HL-60/S4 treated with retinoic acid at 250 ng/mL for 4 days and 3 days (cell line): Measurements from ENCODE around the gene PIP.
"Not testable (repeated sequence)": the region's sequence is repeated elsewhere in the genome, so short reads cannot be mapped to it uniquely, and the experiment has no call there.

ENCODE experiments used
- in situ Hi-C: fragments of 300-500 bp; cut with MboI; formaldehyde crosslinking; loops from 2 replicates; pipeline ENCODE4 v1.7.0; 2022; ENCODE audit warnings: low sequenced_read_pairs

PIP gene, protein sequence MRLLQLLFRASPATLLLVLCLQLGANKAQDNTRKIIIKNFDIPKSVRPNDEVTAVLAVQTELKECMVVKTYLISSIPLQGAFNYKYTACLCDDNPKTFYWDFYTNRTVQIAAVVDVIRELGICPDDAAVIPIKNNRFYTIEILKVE

DNA sequence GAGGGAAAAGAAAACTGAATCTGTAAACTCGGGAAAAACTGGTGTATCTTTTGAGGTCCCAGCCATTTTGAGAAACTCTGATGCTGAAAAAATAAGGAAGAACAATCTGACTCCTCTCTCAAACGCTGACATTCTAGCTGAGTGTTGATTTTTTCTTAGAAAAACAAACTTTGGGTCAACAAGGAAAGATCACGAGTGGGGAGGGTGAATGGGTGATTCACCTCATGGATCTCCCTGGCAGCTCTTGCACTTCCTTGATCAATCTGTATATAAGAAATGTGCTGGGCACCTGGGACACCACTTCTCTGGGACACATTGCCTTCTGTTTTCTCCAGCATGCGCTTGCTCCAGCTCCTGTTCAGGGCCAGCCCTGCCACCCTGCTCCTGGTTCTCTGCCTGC, at the start of gene PIP:
TSS of gene PIP (plus strand) at position 297 of the 400 bp plus-strand sequence. CDS start at position 337, 40 bp downstream.
- in situ Hi-C loops = no loop called here

DNA sequence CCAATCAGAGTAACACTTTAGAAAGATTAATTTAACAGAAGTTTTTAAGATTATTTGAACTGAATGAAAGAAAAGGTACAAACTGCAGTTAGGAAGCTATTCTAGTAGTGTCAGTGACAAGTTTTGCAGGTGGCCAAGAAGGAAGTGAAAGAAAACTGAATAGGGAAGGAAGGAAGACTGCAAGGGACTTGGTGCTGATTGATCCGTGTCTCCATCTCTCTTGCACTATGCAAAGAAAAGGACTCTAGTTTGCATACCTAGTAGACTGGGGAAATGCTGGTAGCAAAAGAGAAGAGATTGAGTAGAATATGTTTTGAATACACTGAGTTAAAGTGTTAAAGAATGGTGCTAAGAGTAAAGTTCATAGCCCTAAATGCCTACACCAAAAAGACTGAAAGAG, 46.8 kb upstream of the PIP start:
- in situ Hi-C loops = no loop called here

DNA sequence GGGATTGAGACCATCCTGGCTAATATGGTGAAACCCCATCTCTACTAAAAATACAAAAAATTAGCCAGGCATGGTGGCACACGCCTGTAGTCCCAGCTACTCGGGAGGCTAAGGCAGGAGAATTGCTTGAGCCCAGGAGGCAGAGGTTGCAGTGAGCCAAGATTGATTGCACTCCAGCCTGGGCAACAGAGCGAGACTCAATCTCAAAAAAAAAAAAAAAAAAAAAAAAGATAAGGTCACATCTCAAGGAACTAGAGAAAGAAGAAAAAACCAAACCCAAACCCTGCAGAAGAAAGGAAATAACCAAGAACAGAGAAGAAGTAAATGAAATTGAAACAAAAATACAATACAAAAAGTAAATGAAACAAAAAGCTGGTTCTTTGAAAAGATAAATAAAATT, 46.3 kb upstream of the PIP start:
- in situ Hi-C loops = not testable (repeated sequence)

DNA sequence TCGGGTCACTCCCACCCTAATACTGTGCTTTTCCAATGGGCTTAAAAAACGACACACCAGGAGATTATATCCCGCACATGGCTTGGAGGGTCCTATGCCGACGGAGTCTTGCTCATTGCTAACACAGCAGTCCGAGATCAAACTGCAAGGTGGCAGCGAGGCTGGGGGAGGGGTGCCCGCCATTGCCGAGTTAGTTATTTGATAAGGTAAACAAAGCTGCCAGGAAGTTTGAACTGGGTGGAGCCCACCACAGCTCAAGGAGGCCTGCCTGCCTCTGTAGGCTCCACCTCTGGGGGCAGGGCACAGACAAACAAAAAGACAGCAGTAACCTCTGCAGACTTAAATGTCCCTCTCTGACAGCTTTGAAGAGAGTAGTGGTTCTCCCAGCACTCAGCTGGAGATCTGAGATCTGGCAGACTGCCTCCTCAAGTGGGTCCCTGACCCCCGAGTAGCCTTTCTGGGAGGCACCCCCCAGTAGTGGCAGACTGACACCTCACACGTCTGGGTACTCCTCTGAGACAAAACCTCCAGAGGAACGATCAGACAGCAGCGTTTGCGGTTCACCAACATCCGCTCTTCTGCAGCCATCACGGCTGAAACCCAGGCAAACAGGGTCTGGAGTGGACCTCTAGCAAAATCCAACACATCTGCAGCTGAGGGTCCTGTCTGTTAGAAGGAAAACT, 43.2 kb upstream of the PIP start:
- in situ Hi-C loops = not testable (repeated sequence)

DNA sequence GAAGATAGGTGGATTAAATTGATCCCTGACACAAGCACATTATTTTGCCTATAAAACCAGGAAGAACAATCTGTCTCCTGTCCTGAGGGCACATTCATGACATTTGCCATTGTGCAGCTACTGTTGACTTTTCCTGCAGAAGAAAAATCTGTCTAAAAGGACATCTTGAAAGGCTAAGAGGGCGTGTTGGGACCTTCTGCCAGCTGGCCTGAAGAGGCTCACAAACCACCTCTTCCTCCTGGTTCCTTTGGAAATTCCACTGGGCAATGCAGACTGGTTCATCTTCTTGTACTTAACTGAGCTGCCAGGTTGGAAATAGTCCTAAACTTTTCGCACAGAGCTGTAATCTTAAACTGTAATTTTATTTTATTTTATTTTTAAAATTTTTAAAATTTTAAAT, 35.7 kb upstream of the PIP start:
- in situ Hi-C loops = no loop called here

DNA sequence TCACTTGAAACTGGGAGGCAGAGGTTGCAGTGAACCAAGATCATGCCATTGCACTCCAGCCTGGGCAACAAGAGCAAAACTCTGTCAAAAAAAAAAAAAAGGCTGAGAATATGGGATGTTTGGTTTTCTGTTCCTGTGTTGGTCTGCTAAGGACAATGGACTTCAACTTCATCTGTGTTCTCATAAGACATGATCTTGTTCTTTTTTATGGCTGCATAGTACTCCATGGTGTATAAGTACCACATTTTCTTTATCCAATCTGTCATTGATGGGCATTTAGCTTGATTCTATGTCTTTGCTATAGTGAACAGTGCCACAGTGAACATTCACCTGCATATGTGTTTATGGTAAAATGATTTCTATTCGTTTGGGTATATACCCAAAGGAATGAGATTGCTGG, 32.3 kb upstream of the PIP start:
- in situ Hi-C loops = not testable (repeated sequence)

DNA sequence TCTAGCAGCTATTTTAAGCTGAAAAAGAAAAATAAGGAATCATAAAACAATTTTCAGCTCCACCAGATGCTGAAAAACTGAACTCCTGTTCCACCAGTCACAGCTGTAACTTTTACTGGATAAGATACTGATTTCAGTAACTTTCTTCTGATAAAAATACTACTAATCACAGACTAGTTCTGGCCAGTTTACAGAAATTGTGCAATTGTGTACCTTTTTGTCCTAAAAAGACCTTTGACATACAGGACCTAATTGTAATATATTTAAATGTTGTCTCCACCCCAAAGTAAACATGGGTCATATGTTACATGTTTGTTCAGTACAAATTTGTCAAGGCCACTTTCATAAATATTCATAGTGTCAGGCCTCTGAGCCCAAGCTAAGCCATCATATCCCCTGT, 27.1 kb upstream of the PIP start:
- in situ Hi-C loops = no loop called here

DNA sequence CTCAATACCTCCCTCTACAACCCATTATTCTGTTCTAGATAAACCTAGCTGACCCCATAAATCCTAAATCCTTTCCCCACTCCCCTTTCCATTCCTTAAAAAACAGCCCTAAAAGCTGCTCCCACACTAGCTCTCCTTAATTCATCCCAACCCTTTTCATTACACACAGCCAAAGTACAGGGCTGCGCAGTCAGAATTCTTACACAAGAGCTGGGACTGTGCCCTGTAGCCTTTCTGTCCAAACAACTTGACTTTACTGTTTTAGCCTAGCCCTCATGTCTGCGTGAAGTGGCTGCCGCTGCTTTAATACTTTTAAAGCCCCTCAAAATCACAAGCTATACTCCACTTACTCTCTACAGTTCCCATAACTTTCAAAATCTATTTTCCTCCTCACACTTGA, 23.9 kb upstream of the PIP start:
- in situ Hi-C loops = not testable (repeated sequence)

DNA sequence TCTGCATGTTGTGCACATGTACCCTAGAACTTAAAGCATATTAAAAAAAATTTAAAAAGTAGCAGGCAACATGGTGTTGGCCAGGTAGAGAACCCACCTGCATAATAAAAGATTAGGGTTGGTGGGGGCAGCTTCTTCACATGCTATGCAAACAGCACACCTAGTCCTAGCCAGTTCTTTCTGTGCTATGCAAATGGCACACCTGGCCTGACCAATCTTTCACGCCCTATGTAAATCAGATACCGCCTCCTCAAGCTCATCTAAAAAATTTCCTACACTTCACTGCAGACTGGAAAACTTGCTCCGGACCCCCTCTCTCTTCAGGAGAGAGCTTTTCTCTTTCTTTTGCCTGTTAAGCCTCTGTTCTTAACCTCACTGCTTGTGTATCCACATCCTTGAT, 14.5 kb upstream of the PIP start:
- in situ Hi-C loops = no loop called here

DNA sequence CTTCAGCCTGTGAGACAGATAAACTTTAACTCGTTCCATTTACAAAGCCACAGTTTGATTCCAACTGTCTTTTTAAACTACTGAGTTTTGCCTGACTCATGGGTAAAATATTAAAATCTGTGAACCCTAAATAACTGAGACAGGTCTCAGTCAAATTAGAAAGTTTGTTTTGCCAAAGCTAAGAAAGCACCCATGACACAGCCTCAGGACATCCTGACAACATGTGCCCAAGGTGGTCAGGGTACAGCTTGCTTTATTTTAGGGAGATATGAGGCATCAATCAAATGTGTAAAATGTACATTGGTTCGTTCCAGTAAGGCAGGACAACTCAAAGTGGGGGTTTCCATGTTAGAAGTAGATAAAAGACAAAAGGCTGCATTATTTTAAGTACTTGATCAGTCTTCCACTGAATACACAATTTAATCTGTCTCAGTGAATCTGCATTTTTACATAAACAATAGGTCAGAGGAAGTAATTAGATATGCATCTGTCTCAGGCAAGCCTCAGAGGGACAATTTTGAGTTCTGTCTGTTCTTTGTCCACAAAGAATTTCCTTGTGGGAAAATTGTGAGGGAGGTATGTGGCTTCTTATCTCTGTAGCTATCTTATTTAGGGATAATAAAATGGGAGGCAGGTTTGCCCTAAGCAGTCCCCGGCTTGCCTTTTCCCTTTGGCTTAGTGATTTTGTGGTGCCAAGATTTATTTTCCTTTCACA, 11.0 kb upstream of the PIP start:
- in situ Hi-C loops = no loop called here

DNA sequence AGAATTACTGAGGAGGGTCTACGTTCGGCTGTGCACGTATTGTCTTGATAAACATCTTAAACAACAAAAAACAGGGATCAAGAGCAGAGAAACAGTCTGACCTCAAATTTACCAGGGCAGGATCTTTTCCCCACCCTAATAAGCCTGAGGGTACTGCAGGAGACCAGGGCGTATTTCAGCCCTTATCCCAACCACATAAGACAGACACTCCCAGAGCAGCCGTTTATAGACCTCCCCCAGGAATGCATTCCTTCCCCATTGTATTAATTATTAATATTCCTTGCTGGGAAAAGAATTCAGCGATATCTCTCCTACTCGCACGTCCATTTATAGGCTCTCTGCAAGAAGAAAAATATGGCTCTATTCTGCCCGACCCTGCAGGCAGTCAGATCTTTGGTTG, 8.6 kb upstream of the PIP start:
- in situ Hi-C loops = not testable (repeated sequence)

DNA sequence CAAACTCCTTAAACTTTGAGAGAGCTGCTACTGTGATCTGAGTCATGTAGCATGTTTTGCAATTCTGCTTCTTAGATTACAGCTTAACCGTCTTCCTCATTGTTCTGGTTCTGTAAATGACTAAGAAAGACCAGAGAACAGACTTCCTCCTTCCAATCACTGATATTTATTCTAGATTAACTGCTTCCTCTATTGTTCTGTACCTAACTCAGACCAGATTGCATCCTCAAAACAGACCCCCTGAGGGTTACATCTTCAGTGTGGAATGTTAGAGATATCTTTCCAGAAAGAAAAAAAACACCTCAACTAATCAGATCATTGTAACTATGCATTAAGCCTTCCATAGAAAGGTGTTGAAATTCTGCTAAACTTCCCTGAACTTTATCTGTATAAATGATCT, 5.7 kb upstream of the PIP start:
- in situ Hi-C loops = no loop called here

DNA sequence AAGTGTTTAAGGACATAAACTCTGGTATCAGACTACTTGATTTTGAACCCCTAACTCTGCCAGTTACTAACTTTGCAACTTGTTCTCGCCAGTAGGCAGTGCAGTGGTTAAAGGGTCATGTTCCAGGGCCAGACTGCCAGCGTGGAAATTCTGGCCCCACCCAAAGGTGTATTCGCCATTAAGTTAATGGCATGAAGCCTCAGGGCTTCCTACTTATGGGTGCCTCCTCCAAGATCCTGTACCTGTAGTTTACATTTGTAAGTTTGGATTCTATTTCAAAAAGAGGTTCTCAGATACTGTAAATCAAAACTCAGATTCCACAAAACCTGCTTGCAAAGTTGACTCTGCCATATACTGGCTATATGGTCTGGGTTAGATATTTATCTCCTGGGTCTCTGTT, 2.8 kb upstream of the PIP start:
- in situ Hi-C loops = no loop called here

DNA sequence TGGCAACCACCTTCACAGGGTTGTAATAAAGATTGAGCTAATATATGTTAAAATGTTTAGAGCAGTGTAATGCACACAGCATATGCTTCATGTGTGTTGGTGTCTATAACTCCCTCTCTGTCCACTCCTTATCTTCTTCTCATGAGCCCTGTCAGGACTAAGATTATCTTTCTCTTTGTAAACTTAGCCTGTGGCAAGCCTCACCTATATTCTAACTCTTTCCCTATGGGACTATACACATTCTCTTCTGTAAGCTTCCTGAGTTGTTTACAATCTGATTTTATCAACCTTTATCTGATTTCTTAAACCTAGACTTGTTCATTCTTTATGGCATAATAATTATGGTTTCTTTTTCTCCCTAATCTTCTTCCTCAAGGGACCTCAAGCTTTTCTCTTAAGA, 2.4 kb upstream of the PIP start:
- in situ Hi-C loops = no loop called here

DNA sequence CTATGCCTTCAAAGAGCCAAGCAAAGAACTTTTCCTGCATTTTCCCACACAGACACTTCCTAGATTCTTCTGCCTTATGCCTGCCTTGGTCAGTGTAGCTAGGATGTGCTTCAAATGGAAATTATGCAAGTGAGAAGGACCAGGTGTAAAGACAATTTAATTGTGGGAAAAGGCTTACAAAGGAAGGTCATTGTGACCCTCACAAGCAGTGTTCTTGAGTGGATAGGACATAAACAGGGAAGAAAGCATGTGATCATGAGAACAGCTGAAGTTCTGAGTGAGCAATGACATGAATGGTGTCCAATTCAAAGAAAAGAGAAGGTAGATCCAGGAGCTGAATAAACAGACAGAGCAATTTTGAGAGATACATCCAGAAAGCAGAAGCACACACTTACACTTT, 1.3 kb upstream of the PIP start:
- in situ Hi-C loops = no loop called here

DNA sequence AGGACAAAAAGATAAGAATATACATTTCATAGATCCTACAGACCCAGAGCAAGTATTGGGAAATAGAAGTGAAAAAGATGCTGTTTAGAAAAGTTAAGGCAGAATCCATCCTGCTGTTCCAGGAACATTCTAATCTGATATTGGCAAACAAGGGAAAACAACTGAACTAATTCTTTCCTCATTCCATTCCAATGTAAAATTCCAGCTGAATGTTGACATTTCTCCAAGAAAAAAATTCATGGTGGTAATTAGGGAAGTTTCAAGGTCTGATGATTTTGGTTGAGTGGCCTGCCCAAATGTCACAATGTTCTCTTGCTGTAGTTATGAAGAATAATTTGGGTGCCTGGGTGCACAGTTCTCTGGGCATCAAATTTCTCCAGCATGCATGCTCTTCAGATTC, 15.2 kb downstream of the PIP start:
- in situ Hi-C loops = no loop called here

DNA sequence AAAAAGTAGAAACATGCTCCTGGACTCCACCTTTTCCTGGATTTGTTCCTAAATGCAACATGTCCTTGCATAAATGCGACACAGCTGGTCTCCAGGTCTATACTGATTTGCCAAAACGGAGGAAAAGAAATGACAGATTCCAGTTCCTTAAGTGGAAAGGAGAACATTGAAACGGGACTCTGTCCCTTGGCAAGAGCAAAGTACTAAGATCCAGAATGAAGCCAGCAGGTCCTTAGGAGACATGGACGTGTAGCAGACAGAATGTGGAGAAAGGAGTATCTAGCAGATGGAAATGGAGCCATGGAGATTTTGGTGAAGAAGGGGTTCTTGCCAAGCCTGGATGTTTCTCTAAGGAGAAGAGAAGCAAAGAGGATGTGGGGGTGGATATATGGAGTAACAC, 16.2 kb downstream of the PIP start:
- in situ Hi-C loops = no loop called here

DNA sequence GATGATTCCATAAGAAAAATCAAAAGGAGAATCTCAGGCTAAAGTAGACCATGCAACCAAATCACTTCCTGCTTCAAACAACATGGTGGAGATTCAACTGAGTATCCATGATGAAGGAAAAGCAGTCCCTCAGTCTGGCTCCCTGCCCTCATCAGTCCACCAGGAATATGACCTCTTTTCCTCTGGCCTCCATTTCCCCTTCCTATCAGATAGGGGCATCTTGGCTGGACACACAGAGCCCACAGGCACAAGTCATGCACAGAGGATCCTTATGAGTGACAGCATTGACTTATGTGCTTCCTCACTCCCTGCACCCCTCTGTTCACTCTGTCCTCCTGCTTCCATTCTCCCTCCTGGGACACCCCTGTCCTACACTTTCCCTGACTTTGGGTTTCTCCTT, 16.8 kb downstream of the PIP start:
- in situ Hi-C loops = no loop called here

DNA sequence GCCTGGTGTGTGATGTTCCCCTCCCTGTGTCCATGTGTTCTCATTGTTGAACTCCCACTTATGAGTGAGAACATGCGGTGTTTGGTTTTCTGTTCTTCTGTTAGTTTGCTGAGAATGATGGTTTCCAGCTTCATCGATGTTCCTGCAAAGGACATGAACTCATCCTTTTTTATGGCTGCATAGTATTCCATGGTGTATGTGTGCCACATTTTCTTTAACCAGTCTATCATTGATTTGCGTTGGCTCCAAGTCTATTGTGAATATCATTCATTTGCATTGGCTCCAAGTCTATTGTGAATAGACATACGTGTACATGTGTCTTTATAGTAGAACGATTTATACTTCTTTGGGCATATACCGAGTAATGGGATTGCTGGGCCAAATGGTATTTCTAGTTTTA, 18.8 kb downstream of the PIP start:
- in situ Hi-C loops = not testable (repeated sequence)

DNA sequence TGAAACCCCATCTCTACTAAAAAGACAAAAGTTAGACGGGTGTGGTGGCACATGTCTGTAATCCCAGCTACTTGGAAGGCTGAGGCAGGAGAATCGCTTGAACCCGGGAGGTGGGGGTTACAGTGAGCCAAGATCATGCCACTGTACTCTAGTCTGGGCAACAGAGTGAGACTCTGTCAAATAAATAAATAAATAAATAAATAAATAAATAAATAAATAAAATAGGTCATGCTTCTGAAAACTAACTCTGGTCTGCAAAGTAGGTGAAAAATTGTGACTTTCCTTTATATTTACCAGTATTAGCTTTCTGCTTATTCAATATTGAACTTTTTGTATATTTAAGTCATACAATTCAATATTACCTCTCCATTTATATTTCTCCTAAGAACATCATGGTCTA, 26.7 kb downstream of the PIP start:
- in situ Hi-C loops = not testable (repeated sequence)

DNA sequence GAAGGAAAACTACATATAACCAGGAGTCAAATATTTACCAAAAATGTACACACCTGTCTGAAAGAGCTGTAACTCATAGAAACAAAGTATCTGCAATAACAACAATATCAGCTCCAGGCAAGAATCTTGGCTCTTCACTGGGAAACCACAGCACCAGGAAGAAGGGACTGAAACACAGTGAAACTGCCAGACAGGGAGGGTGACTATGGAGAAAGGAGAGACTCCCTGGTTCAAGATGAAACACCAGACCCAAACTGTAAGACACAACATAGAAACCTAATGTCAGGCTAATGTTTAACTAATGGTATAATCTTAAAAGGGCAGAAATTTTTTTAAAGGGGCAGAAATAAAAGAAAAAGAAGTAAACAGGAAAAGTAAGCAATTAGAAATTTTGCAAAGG, 39.8 kb downstream of the PIP start:
- in situ Hi-C loops = no loop called here

DNA sequence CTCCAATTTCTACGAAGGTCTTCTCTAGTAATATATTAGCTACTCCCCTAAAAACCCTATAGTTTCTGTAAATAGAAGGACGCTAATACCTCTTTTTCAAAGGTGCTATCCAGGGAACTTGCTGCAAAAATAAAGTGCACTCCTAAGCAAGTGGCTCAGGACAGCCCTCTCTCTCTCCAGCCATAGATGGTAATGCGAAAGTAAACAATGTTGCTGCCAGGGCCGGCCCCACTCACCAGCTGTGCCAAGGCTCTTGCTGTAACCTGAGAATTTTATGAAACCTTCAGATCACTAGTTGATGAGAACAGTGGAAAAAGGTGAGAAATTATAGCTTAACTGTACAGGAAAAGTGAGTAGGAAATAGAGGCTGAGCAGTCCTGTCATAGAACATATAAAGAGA, 40.5 kb downstream of the PIP start:
- in situ Hi-C loops = no loop called here

DNA sequence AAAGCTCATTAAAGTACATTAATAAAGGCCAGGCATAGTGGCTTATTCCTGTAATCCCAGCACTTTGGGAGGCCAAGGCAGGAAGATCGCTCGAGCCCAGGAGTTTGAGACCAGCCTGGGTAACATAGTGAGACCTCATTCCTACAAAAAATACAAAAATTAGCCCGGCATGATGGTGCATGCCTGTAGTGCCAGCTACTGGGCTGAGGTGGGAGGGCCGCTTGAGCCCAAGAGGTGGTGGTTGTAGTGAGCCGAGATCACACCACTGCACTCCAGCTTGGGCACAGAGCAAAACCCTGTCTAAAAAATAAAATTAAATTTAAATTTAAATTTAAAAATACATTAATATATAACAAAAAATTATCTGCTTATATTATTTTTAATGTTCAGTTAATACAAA, 44.3 kb downstream of the PIP start:
- in situ Hi-C loops = no loop called here
